Activated T-helper 9 cell treated with anti-CD3 and anti-CD28 coated beads, Interleukin-2, amount 50 U/mL, for 16 hours (primary cell): Measurements from ENCODE around the gene NEMF.
"Not testable (repeated sequence)": the region's sequence is repeated elsewhere in the genome, so short reads cannot be mapped to it uniquely, and the experiment has no call there.

Experiments used
- DNase-seq: peaks from one replicate; pipeline ENCODE4 v3.0.0-alpha.2; 2020; ENCODE audit warnings: low read depth

The NEMF gene, protein sequence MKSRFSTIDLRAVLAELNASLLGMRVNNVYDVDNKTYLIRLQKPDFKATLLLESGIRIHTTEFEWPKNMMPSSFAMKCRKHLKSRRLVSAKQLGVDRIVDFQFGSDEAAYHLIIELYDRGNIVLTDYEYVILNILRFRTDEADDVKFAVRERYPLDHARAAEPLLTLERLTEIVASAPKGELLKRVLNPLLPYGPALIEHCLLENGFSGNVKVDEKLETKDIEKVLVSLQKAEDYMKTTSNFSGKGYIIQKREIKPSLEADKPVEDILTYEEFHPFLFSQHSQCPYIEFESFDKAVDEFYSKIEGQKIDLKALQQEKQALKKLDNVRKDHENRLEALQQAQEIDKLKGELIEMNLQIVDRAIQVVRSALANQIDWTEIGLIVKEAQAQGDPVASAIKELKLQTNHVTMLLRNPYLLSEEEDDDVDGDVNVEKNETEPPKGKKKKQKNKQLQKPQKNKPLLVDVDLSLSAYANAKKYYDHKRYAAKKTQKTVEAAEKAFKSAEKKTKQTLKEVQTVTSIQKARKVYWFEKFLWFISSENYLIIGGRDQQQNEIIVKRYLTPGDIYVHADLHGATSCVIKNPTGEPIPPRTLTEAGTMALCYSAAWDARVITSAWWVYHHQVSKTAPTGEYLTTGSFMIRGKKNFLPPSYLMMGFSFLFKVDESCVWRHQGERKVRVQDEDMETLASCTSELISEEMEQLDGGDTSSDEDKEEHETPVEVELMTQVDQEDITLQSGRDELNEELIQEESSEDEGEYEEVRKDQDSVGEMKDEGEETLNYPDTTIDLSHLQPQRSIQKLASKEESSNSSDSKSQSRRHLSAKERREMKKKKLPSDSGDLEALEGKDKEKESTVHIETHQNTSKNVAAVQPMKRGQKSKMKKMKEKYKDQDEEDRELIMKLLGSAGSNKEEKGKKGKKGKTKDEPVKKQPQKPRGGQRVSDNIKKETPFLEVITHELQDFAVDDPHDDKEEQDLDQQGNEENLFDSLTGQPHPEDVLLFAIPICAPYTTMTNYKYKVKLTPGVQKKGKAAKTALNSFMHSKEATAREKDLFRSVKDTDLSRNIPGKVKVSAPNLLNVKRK

GRCh38 chr14:49852301-49853157, at the start of gene NEMF:
Gene NEMF, minus strand, starts transcription at chr14:49852788. Its CDS starts 35 bp downstream, at chr14:49852753.
- peak; percentile 67 for DNase-seq

DNA sequence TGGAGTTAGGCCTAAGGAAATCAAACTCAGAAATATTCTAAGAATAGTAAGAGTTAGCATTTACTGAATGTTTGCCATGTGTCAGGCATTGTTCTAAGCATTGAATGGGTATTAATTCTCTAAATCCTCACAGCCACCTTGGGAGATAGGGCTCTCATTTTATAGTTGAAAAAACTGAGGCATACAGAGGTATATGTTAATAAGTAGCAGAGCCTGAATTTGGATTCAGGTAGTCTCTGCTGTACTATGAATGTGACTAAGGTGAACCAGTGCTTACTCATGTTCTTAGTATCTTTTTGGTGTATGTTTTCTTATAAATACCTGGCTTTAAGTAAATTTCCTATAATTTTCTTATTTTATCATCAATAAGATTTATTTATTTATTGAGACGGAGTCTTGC, 48.4 kb upstream of the NEMF start:
- no peak for DNase-seq

DNA sequence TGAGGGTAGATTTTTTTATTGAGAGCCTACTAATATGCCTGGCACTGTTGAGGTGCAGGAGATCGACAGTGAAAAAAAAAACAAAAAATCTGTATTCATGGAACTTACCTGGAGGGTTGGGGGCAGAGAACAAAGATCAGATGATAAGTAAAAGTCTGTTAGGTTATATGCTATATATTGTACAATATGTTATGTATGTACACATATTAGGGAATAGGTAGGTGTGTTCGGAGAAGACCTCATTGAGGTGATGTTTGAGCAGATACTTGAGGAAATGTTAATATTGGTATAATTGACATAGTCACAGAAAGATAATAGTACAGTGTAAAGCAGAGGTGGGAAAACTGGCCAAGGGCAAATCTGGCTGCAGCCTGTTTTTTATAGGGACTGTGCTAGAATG, 45.9 kb upstream of the NEMF start:
- no peak for DNase-seq

- no peak for DNase-seq
These were observed 45.4 kb upstream of the NEMF start for GRCh38 chr14:49897965-49898364.

DNA sequence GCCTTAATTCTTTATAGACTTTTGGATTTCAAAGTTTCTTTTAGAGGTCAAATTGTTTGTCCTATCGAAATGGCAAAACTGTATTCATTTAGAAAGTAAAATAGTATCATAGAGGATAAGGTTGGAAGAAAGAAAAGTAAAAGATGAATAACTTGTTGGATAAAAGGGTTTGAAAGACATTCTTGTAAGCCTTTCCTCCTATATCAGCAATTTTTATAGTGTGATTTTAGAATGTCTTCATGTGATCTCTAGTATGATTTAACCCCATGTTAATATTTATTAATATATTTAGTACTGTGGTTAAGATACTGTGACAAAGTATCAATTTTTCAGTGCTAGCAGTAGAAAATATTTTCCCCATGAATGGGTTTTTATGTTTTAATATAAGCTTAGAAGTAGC, 44.8 kb upstream of the NEMF start:
- no peak for DNase-seq

DNA sequence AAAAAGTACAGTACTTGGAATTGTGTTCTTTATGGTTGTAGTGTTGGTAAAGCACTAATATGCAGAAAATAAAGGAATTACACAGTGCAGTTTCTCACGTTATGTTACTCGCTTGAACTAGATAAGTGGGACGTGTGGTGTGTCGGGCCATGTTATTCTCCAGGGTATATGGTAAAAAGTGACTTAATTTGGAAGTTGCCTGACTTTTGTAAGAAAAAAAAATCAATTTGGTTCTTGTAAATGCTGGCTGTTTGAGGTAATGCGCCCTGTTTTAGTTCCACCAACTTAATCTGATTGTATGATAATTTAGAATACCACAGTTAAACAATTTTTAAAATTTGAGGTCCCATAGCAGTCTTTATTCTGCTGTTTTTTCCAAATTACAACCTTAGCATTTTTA, 44.4 kb upstream of the NEMF start:
- DNase-seq, result no peak

- DNase-seq, result not testable (repeated sequence)
These were observed 43.7 kb upstream of the NEMF start for GRCh38 chr14:49896272-49896671.

GRCh38 chr14:49895480-49895879, 42.9 kb upstream of the NEMF start:
- DNase-seq, result no peak

- not testable (repeated sequence) for DNase-seq
These were observed 41.9 kb upstream of the NEMF start for GRCh38 chr14:49894214-49895107.

DNA sequence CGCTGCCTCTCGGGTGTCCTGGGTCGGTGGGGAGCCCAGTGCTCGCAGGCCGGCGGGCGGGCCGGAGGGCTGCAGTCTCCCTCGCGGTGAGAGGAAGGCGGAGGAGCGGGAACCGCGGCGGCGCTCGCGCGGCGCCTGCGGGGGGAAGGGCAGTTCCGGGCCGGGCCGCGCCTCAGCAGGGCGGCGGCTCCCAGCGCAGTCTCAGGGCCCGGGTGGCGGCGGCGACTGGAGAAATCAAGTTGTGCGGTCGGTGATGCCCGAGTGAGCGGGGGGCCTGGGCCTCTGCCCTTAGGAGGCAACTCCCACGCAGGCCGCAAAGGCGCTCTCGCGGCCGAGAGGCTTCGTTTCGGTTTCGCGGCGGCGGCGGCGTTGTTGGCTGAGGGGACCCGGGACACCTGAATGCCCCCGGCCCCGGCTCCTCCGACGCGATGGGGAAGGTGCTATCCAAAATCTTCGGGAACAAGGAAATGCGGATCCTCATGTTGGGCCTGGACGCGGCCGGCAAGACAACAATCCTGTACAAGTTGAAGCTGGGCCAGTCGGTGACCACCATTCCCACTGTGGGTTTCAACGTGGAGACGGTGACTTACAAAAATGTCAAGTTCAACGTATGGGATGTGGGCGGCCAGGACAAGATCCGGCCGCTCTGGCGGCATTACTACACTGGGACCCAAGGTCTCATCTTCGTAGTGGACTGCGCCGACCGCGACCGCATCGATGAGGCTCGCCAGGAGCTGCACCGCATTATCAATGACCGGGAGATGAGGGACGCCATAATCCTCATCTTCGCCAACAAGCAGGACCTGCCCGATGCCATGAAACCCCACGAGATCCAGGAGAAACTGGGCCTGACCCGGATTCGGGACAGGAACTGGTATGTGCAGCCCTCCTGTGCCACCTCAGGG, 41.0 kb upstream of the NEMF start:
- DNase-seq, result peak; percentile 71

DNA sequence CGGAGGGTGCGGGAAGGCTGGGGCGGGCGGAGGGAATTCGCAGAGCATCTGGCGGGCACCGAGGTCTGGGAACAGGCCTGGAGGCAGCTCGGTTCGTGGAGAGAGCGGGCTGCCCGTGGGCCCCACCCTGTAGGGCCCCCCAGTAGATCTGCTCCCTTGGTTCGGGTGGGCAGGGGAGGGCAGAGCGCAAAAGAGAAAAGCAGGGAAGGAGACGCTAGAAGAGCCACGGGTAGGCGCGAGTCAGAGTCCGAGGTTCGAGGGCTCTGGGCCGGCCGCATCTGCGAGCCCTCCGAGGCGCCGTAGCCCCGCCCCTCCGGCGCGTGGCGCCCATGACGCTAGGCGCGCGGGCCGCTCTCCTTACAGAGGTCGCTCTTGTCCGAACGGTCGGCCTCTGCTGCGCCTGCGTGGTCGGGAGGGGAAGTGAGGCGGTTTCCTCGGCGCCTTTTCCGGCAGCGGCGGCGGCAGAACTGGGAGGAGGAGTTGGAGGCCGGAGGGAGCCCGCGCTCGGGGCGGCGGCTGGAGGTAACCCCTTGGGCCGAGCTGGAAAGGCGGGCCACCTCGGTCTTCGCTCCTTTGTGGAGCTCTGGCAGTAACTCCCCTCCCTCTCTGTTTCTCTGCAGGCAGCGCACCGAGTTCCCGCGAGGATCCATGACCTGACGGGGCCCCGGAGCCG, 40.2 kb upstream of the NEMF start, which contains the start of gene ARF6:
Gene ARF6, plus strand, starts transcription at position 447 of the 673 bp plus-strand sequence. CDS start 655 bp downstream, outside the sequence.
- DNase-seq, result peak; percentile 96

DNA sequence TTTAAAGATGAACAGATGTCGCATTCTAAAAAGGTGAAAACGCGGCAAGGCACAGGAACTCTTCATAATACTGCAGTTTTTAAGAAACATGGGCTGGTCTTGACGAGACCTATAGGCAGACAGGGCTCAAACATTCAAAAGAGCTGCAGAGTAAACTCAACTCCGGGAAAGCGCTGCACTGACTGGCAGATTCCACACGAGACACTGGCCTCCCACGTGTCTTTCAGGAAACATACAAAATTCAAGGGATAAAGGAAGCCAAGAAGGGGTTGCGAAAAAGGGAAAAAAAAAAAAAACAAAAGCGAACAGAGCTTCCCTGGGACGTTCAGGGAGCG, 39.7 kb upstream of the NEMF start:
- no peak for DNase-seq

- no peak for DNase-seq
These were observed 35.7 kb upstream of the NEMF start for GRCh38 chr14:49888293-49888692.

- no peak for DNase-seq
These were observed 33.9 kb upstream of the NEMF start for GRCh38 chr14:49886523-49886922.

DNA sequence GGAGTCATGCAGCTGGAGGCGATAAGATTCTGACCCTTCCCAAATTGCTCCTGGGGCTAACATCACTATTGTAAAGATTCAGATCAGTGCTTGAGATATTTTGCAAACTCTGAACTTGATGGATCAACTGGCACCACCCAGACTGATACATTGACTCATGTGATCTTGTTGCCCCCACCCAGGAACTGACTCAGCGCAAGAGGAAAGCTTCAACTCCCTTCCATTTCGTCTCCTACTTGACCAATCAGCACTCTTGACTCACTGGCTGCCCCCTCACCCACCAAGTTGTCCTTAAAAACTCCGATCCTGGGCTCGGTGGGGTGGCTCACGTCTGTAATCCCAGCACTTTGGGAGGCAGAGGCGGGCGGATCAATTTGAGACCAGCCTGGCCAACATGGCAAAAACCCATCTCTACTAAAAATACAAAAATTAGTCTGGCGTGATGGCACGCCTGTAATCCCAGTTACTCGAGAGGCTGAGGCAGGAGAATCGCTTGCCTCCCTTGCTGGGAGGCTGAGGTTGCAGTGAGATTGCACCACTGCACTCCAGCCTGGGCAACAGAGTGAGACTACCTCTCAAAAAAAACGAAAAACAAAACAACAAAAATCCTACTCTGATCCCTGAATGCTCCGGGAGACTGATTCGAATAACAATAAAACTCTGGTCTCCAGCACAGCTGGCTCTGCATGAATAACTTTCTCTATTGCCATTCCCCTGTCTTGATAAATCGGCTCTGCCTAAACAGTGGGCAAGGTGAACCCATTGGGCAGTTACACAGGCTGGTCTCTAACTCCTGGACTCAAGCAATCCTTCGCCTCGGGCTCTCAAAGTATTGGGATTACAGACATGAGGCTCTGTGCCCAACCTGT, 30.5 kb upstream of the NEMF start:
- DNase-seq, result no peak

DNA sequence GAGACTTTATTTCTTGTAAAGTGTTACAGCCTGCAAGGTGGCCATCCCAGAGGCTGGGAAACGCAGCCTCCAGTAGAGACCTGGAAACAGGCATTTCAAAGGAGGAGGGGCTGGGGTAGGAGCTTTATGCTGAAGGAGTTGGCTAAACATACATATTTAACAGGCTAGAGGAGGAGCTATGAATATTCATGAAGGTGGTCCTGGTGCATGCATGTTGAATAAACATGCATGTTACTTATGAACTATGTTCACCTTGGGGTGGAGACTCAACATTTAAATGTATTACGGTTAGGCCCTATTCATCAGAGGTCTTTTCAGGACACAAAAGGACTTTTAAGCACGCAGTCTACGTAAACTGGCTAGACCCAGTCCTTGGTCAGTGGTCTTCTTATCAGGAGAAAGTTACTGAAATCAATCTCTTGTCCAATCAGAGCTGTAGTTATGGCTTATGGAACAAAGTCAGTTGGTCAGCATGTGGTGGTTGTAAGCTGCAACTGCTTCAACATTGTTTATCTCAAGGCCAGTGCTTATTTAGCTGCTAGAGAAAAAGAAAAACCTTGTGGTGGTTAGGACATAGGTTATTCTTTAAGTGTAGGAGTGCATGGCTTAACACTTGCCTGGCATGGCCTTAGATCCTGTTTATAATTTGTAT, 28.9 kb upstream of the NEMF start:
- DNase-seq, result no peak

GRCh38 chr14:49880267-49881064, 27.9 kb upstream of the NEMF start:
- DNase-seq, result no peak
